Measurements from ENCODE around the gene EGFL6. TPM values are rescaled to one million over a fixed set of nuclear protein-coding genes. Genes with fewer than 3 reads are reported as not detected.

Gene EGFL6
- total and polyA plus RNA-seq, 2 experiments from 2014 or later = 0.12 TPM; not detected in 1

DNA sequence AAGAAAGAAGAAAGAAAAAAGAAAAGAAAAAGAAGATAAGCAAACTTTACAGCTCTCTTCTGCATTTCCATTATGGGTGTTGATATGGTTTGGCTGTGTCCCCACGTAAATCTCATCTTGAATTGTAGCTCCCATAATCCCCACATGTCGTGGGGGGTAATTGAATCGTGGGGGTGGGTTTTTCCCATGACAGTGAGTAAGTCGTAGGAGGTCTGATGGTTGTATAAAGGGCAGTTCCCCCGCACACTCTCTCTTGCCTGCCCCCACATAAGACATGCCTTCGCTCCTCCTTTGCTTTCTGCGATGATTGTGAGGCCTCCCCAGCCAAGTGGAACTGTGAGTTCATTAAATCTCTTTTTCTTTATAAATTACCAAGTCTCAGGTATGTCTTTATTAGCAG, 112.2 kb downstream of the EGFL6 start:
- Histone ChIP-seq H3K4me1 (ENCODE audit: low read depth) (no peaks in the 10 kb centered on the region), H3K27ac (no peak overlapping the region), H3K27me3 (peaks cover under 1% of the 10 kb centered on the region), H3K4me3 (no peak overlapping the region), H3K9me3 (ENCODE audit: low read depth) (no peaks in the 10 kb centered on the region), H3K36me3 (no peaks in the 10 kb centered on the region)
- no peak for DNase-seq (ENCODE audit: low read depth in 1 of 2, low spot score in 1 of 2)
- TF ChIP-seq, protein P1, sequence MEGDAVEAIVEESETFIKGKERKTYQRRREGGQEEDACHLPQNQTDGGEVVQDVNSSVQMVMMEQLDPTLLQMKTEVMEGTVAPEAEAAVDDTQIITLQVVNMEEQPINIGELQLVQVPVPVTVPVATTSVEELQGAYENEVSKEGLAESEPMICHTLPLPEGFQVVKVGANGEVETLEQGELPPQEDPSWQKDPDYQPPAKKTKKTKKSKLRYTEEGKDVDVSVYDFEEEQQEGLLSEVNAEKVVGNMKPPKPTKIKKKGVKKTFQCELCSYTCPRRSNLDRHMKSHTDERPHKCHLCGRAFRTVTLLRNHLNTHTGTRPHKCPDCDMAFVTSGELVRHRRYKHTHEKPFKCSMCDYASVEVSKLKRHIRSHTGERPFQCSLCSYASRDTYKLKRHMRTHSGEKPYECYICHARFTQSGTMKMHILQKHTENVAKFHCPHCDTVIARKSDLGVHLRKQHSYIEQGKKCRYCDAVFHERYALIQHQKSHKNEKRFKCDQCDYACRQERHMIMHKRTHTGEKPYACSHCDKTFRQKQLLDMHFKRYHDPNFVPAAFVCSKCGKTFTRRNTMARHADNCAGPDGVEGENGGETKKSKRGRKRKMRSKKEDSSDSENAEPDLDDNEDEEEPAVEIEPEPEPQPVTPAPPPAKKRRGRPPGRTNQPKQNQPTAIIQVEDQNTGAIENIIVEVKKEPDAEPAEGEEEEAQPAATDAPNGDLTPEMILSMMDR (IDR thresholded peaks at IDR 0.05; ENCODE audit: low read depth, low read length) = no peak

Other genes with a start within 250 kb of the EGFL6 start
- gene ATXN3L, start 249.5 kb upstream of the EGFL6 start, total RNA-seq = not detected in 2 replicates
- gene ATXN3L, start 249.5 kb upstream of the EGFL6 start, polyA plus RNA-seq = not detected in 2 replicates
- 2.9 and 6.9 TPM in 2 replicates for gene TCEANC, start 83.5 kb downstream of the EGFL6 start, total RNA-seq
- 3.5 and 4.7 TPM in 2 replicates for gene TCEANC, start 83.5 kb downstream of the EGFL6 start, polyA plus RNA-seq
- 33.7 and 34.8 TPM in 2 replicates for gene RAB9A, start 119.5 kb downstream of the EGFL6 start, total RNA-seq
- gene RAB9A, start 119.5 kb downstream of the EGFL6 start, polyA plus RNA-seq = 36.3 and 56.6 TPM in 2 replicates
- 22.4 and 25.2 TPM in 2 replicates for gene TRAPPC2, start 165.0 kb downstream of the EGFL6 start, total RNA-seq
- 27.9 and 35.1 TPM in 2 replicates for gene TRAPPC2, start 165.0 kb downstream of the EGFL6 start, polyA plus RNA-seq
- 45.0 and 46.6 TPM in 2 replicates for gene OFD1, start 165.1 kb downstream of the EGFL6 start, total RNA-seq
- gene OFD1, start 165.1 kb downstream of the EGFL6 start, polyA plus RNA-seq = 48.0 and 69.7 TPM in 2 replicates
- gene GPM6B, start 247.5 kb downstream of the EGFL6 start, total RNA-seq = 3.4 and 6.1 TPM in 2 replicates
- 8.7 and 16.4 TPM in 2 replicates for gene GPM6B, start 247.5 kb downstream of the EGFL6 start, polyA plus RNA-seq